Erythroblast (primary cell): Measurements from ENCODE around the gene TMEM164.

Experiments
- DNase-seq, 2 experiments: peaks; one replicate each; lab custom pipeline; 2025; lab: John Stamatoyannopoulos, UW
- GATA1 ChIP-seq: IDR thresholded peaks from 2 replicates; pipeline ENCODE4 v1.6.1; 2011; ENCODE audit warnings: low read depth, mild to moderate bottlenecking, control low read depth, low read length, moderate library complexity
- POLR2A ChIP-seq: IDR thresholded peaks from 2 replicates; pipeline ENCODE4 v1.6.1; 2011; ENCODE audit warnings: mild to moderate bottlenecking, low read length

Gene TMEM164

GRCh38 chrX:110224926-110225617 lies 222.2 kb downstream of the TMEM164 start:
- TF ChIP-seq GATA1 (no peak), POLR2A (no peak)
- no peak for DNase-seq

GRCh38 chrX:110226931-110227330 lies 224.0 kb downstream of the TMEM164 start:
- no peak for DNase-seq
- TF ChIP-seq GATA1, result no peak
- TF ChIP-seq POLR2A, result no peak
